DND-41 (cell line): Measurements from ENCODE around the gene RNF13.

Source experiments
- CTCF ChIP-seq: IDR thresholded peaks from 2 replicates; pipeline ENCODE4 v1.5.1; 2012; ENCODE audit warnings: borderline replicate concordance, low read length, moderate library complexity, mild to moderate bottlenecking; ENCODE audit not compliant: poor library complexity, severe bottlenecking; ENCODE audit errors: extremely low read depth
- EZH2 ChIP-seq: IDR thresholded peaks from 3 replicates; pipeline ENCODE4 v1.6.1; 2012; ENCODE audit warnings: borderline replicate concordance, low read depth, mild to moderate bottlenecking, moderate library complexity, low read length, inconsistent platforms; ENCODE audit not compliant: severe bottlenecking

- no peak for TF ChIP-seq CTCF
- TF ChIP-seq EZH2: no peak
Observed at GRCh38 chr3:149784064-149784704, 28.8 kb upstream of the RNF13 start.
